Thoracic aorta (tissue), 2 donors: ENCODE results near the gene SHC4. TPM values are rescaled to one million over a fixed set of nuclear protein-coding genes. Genes with fewer than 3 reads are reported as not detected.

Experiments
- ATAC-seq: fragments of 150-250 bp; one replicate; pipeline ENCODE4 v1.8.0; 2017; ENCODE audit warnings: low read depth; ENCODE audit not compliant: insufficient number of reproducible peaks, low FRiP score
- DNase-seq: peaks from one replicate; pipeline ENCODE4 v3.0.0-alpha.2; 2020; ENCODE audit warnings: low spot score
- H3K27ac ChIP-seq, 2 donors: fragments of 200-600 bp; sonication (generic); 1 replicate in 1 of 2; 2 replicates in 1 of 2; pipeline ENCODE4 v1.5.1; 2016; ENCODE audit warnings: mild to moderate bottlenecking in 2 of 2, moderate library complexity in 2 of 2
- H3K27me3 ChIP-seq: fragments of 200-600 bp; sonication (generic); replicated peaks from 2 replicates; pipeline ENCODE4 v1.6.0; 2016; ENCODE audit warnings: mild to moderate bottlenecking; ENCODE audit not compliant: insufficient read depth
- H3K36me3 ChIP-seq: fragments of 200-600 bp; sonication (generic); one replicate; pipeline ENCODE4 v1.5.1; 2016
- H3K4me1 ChIP-seq, 2 donors: fragments of 200-600 bp; sonication (generic); 1 replicate in 1 of 2; 2 replicates in 1 of 2; pipeline versions ENCODE4 v1.5.1 to v1.6.0; 2016; ENCODE audit warnings: low read depth in 2 of 2, mild to moderate bottlenecking in 1 of 2; ENCODE audit not compliant: control insufficient read depth in 1 of 2
- H3K4me3 ChIP-seq: fragments of 200-600 bp; sonication (generic); 2 replicates; pipeline ENCODE4 v1.5.1; 2016; ENCODE audit warnings: mild to moderate bottlenecking
- H3K9me3 ChIP-seq: fragments of 200-600 bp; sonication (generic); 2 replicates; pipeline ENCODE4 v1.5.1; 2016
- CTCF ChIP-seq: fragments of 200-600 bp; sonication (generic); IDR thresholded peaks from one replicate; pipeline ENCODE4 v1.5.1; 2019; ENCODE audit warnings: antibody characterized with exemption
- total RNA-seq, 2 donors: library from RNA; depleted of rRNA; stranded (reverse); fragments of >200 nt; gene quantifications; one replicate each; pipeline versions ENCODE4 v1.1.0 to v1.2.3, GENCODE V29; 2016

The SHC4 gene
- total RNA-seq, 2 donors from 2014 or later, result 13.8 to 16.1 TPM

DNA sequence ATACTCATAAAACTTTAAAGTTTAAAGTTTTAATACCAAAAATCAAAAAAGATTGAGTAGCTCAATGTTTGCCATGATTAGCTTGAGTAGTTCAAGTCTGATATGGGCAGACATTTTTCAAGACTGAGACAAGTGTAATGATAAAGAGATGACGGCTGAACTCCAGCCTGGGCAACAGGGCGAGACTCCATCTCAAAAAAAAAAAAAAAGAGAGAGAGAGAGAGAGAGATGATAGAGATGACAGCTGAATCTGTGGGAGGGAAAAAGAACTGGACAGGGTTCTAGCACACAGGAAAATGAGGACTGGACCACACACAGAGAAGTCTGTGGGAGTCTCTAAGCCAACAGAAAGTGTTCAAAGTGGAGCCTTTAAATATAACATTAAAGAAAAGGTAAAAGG is 178.0 kb downstream of the SHC4 start:
- Histone ChIP-seq H3K27ac (no peak overlapping the region), H3K9me3 (no peaks in the 10 kb centered on the region), H3K36me3 (no peaks in the 10 kb centered on the region), H3K4me3 (no peak overlapping the region), H3K4me1 (peaks cover 10 to 15% of the 10 kb centered on the region in 2 donors), H3K27me3 (no peaks in the 10 kb centered on the region)
- TF ChIP-seq CTCF, result no peak
- DNase-seq (no peak), ATAC-seq (no peak)

GRCh38 chr15:48785195-48785594 is 178.5 kb downstream of the SHC4 start:
- ATAC-seq, result no peak
- Histone ChIP-seq H3K4me1 (peaks cover 10 to 15% of the 10 kb centered on the region in 2 donors), H3K9me3 (no peaks in the 10 kb centered on the region), H3K4me3 (no peak overlapping the region), H3K27me3 (no peaks in the 10 kb centered on the region), H3K27ac (no peak overlapping the region), H3K36me3 (no peaks in the 10 kb centered on the region)
- DNase-seq, result no peak
- no peak for TF ChIP-seq CTCF

DNA sequence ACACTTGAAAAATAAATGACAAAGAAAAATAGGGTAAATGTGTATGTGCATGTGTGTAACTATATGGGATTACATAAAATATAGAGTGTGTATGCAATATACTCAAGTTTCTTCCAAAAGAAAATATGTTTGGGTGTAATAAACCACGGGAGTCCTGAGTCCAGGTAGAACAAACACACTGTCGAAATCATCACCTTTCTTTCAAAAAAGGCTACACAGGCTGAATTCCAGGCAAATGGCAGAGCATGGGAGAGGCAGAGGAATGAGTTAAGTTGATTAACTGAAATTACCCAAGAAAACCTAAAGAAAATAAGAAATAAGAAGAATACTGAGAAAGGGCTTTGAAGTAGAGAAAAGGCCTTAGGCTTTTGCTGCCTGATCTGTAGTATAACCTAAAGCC is 179.0 kb downstream of the SHC4 start:
- Histone ChIP-seq H3K4me1 (peaks cover 10 to 15% of the 10 kb centered on the region in 2 donors), H3K9me3 (no peaks in the 10 kb centered on the region), H3K36me3 (no peaks in the 10 kb centered on the region), H3K4me3 (no peak overlapping the region), H3K27me3 (no peaks in the 10 kb centered on the region), H3K27ac (no peak overlapping the region)
- no peak for TF ChIP-seq CTCF
- DNase-seq, result no peak
- ATAC-seq, result no peak

DNA sequence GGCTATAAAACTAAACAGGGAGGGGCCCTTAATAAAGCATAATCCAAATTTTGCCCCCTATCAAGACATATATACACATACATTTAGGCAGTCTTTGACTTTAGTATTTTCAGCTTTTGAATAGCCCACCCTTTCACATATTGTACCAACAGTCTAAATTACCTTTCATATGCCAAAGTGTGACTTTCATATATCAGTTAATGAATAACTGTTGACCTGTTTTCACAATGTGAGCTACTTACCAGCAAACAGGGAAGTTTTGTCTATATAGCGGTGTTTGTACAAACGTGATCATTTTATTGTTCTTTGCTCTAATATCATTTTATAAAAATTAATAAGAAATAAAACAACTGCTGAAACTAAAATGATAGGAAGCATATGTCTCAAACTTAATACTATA is 180.8 kb downstream of the SHC4 start:
- no peaks in the 10 kb centered on the region for H3K9me3 ChIP-seq
- H3K4me3 ChIP-seq, result no peak overlapping the region
- ATAC-seq, result no peak
- no peaks in the 10 kb centered on the region for H3K36me3 ChIP-seq
- TF ChIP-seq CTCF, result no peak
- peaks cover 10 to 22% of the 10 kb centered on the region in 2 donors for H3K4me1 ChIP-seq
- no peak overlapping the region for H3K27ac ChIP-seq
- H3K27me3 ChIP-seq, result no peaks in the 10 kb centered on the region
- DNase-seq, result no peak

DNA sequence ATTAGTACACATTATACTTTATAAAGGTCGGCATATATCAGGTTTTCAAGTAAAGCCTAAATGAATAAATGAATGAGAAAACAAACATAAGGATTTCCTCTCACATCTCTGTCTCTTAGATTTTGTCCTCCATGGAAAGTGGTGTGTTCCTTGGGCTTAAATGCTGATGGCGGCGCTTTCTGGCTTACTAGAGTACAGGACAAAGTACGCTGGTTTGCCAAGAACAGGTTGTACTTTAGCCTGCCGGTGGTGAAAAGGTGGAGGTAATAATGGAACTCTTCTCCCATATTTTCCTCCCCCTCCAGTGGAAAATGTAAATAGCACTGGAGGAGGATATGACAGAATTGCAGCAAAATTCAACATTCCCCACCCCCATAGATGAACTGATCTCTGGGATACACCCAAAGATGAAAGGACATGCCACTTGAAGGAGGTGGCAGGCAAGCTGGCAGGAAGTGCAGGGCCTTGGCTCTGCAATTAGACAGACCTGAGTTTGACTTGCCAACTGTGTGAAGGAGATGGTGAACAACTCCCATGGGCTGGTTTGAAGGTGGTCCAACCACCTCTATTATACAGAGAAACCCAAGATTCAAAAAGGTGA is 182.1 kb downstream of the SHC4 start:
- no peaks in the 10 kb centered on the region for H3K27me3 ChIP-seq

More for the DNA sequence above, 182.1 kb downstream of the SHC4 start:
- no peak for ATAC-seq
- no peak overlapping the region for H3K4me3 ChIP-seq
- no peaks in the 10 kb centered on the region for H3K36me3 ChIP-seq
- no peak overlapping the region for H3K27ac ChIP-seq
- peaks cover 10 to 24% of the 10 kb centered on the region in 2 donors for H3K4me1 ChIP-seq
- no peak for DNase-seq
- no peaks in the 10 kb centered on the region for H3K9me3 ChIP-seq
- TF ChIP-seq CTCF, result no peak
